Neuronal stem cell (in vitro differentiated cells): Measurements from ENCODE around the gene CHADL.
"Not testable (repeated sequence)": the region's sequence is repeated elsewhere in the genome, so short reads cannot be mapped to it uniquely, and the experiment has no call there.

Source experiments
- DNase-seq: peaks from one replicate; pipeline ENCODE4 v3.0.0-alpha.2; 2013; ENCODE audit warnings: low spot score
- H2AFZ ChIP-seq: one replicate; pipeline ENCODE4 v1.6.1; 2013; ENCODE audit warnings: mild to moderate bottlenecking, low read length, inconsistent platforms
- H2AK5ac ChIP-seq: 2 replicates; pipeline ENCODE4 v1.6.1; 2013; ENCODE audit warnings: low read depth, mild to moderate bottlenecking, inconsistent platforms, low read length, moderate library complexity, mixed read lengths
- H2BK120ac ChIP-seq: 2 replicates; pipeline ENCODE4 v1.6.1; 2013; ENCODE audit warnings: low read depth, mild to moderate bottlenecking, inconsistent platforms, low read length, moderate library complexity, mixed read lengths
- H2BK12ac ChIP-seq: one replicate; pipeline ENCODE4 v1.6.1; 2013; ENCODE audit warnings: low read length, inconsistent platforms
- H2BK15ac ChIP-seq: 2 replicates; pipeline ENCODE4 v1.6.1; 2013; ENCODE audit warnings: mild to moderate bottlenecking, low read length, inconsistent platforms, mixed read lengths
- H2BK5ac ChIP-seq: one replicate; pipeline ENCODE4 v1.6.1; 2013; ENCODE audit warnings: inconsistent platforms, mild to moderate bottlenecking, low read length, moderate library complexity
- H3K14ac ChIP-seq: one replicate; pipeline ENCODE4 v1.6.1; 2013; ENCODE audit warnings: low read length, inconsistent platforms
- H3K18ac ChIP-seq: 2 replicates; pipeline ENCODE4 v1.6.1; 2013; ENCODE audit warnings: low read length, inconsistent platforms
- H3K23ac ChIP-seq: 2 replicates; pipeline ENCODE4 v1.6.1; 2013; ENCODE audit warnings: low read depth, mild to moderate bottlenecking, mixed read lengths, low read length, inconsistent platforms; ENCODE audit not compliant: poor library complexity
- H3K27ac ChIP-seq: replicated peaks from 3 replicates; pipeline ENCODE4 v1.5.1; 2013; ENCODE audit warnings: low read length, inconsistent platforms
- H3K27me3 ChIP-seq, 3 experiments: 2 replicates each; pipeline ENCODE4 v1.6.1; 2013; ENCODE audit warnings: low read length in 3 of 3, mild to moderate bottlenecking in 2 of 3, inconsistent platforms in 1 of 3, low read depth in 1 of 3, mixed read lengths in 1 of 3, moderate library complexity in 1 of 3; ENCODE audit not compliant: control insufficient read depth in 3 of 3, insufficient read depth in 3 of 3
- H3K36me3 ChIP-seq, 2 donors: replicated peaks in 1 of 2; 2 replicates each; pipeline ENCODE4 v1.6.1; 2013; ENCODE audit warnings: low read length in 2 of 2; ENCODE audit not compliant: control insufficient read depth in 2 of 2, insufficient read depth in 2 of 2
- H3K4ac ChIP-seq: 2 replicates; pipeline ENCODE4 v1.6.1; 2013; ENCODE audit warnings: inconsistent platforms, mild to moderate bottlenecking, low read length, moderate library complexity
- H3K4me1 ChIP-seq, 2 donors: 1 replicate in 1 of 2; 2 replicates in 1 of 2; pipeline ENCODE4 v1.6.1; 2013; ENCODE audit warnings: low read length in 2 of 2, low read depth in 1 of 2; ENCODE audit not compliant: control insufficient read depth in 2 of 2, insufficient read depth in 1 of 2
- H3K4me2 ChIP-seq: one replicate; pipeline ENCODE4 v1.6.1; 2013; ENCODE audit warnings: mild to moderate bottlenecking, low read length, inconsistent platforms; ENCODE audit not compliant: insufficient read depth, poor library complexity, severe bottlenecking
- H3K4me3 ChIP-seq, 2 donors: 2 replicates each; pipeline ENCODE4 v1.5.1; 2013; ENCODE audit warnings: low read length in 2 of 2, mild to moderate bottlenecking in 2 of 2, inconsistent platforms in 1 of 2, moderate library complexity in 1 of 2
- H3K79me1 ChIP-seq: one replicate; pipeline ENCODE4 v1.6.1; 2013; ENCODE audit warnings: low read depth, mild to moderate bottlenecking, inconsistent platforms, low read length, moderate library complexity
- H3K9ac ChIP-seq: one replicate; pipeline ENCODE4 v1.6.1; 2013; ENCODE audit warnings: mild to moderate bottlenecking, low read depth, low read length, inconsistent platforms; ENCODE audit not compliant: poor library complexity
- H3K9me3 ChIP-seq, 2 donors: replicated peaks in 1 of 2; 2 replicates each; pipeline versions ENCODE3 to v1.6.1; 2013; ENCODE audit warnings: low read length in 2 of 2, mild to moderate bottlenecking in 2 of 2, inconsistent platforms in 1 of 2, low read depth in 1 of 2, mixed read lengths in 1 of 2, moderate library complexity in 1 of 2; ENCODE audit not compliant: control insufficient read depth in 2 of 2, insufficient read depth in 1 of 2
- H4K8ac ChIP-seq: one replicate; pipeline ENCODE4 v1.6.1; 2013; ENCODE audit warnings: low read depth, mild to moderate bottlenecking, inconsistent platforms, low read length, moderate library complexity
- H4K91ac ChIP-seq: one replicate; pipeline ENCODE4 v1.6.1; 2013; ENCODE audit warnings: low read length, low read depth, mild to moderate bottlenecking, inconsistent platforms; ENCODE audit not compliant: poor library complexity
- whole genome bisulfite sequencing, 2 donors: extraction: QIAGEN DNeasy Blood & Tissue Kit; methylation state at CpG; one replicate each; pipeline ENCODE4 v1.1.7; 2013; ENCODE audit warnings: missing lambda C conversion rate in 2 of 2, mixed read lengths in 1 of 2; ENCODE audit not compliant: insufficient read length in 2 of 2, insufficient replicate concordance in 1 of 2; ENCODE audit errors: extremely low coverage in 2 of 2; 5-methylcytosine and 5-hydroxymethylcytosine counted together
- small RNA-seq: library from polyadenylated mRNA; stranded (forward); fragments of <200 nt; extraction: miRNeasy Mini kit (QIAGEN cat#:217004); gene quantifications from one replicate; pipeline ENCODE3, GENCODE V24; 2013; ENCODE audit not compliant: insufficient read depth

CHADL gene

GRCh38 chr22:41180926-41181325 is 59.8 kb downstream of the CHADL start:
- H2BK120ac ChIP-seq = no peak overlapping the region
- H3K9ac ChIP-seq = no peak overlapping the region
- no peak overlapping the region for H3K4me2 ChIP-seq
- no peak overlapping the region for H3K14ac ChIP-seq
- H3K23ac ChIP-seq = no peak overlapping the region
- peaks cover 0 to 2% of the 10 kb centered on the region in 2 donors for H3K9me3 ChIP-seq
- peaks cover 28 to 57% of the 10 kb centered on the region in 2 donors for H3K36me3 ChIP-seq
- H2BK5ac ChIP-seq = no peak overlapping the region
- no peak overlapping the region for H3K4me3 ChIP-seq
- peaks cover 8% of the 10 kb centered on the region for H3K79me1 ChIP-seq
- H3K27ac ChIP-seq = no peak overlapping the region
- H3K18ac ChIP-seq = no peak overlapping the region
- no peaks in the 10 kb centered on the region for H3K27me3 ChIP-seq
- no CpG with 5 or more reads among the region's 3 CpGs for WGBS, 2 donors
- H2BK15ac ChIP-seq = no peak overlapping the region
- DNase-seq = no peak
- H4K91ac ChIP-seq = no peak overlapping the region
- H2AK5ac ChIP-seq = no peak overlapping the region
- no peak overlapping the region for H4K8ac ChIP-seq
- H2AFZ ChIP-seq = no peak overlapping the region
- no peak overlapping the region for H3K4ac ChIP-seq
- no peak overlapping the region for H2BK12ac ChIP-seq
- no peaks in the 10 kb centered on the region for H3K4me1 ChIP-seq

- H3K4ac ChIP-seq, H3K23ac ChIP-seq, H3K4me2 ChIP-seq, H3K79me1 ChIP-seq, H2BK120ac ChIP-seq, H3K4me3 ChIP-seq, H2BK12ac ChIP-seq, H3K18ac ChIP-seq, H2AK5ac ChIP-seq, H3K14ac ChIP-seq, H2AFZ ChIP-seq, DNase-seq, H3K9me3 ChIP-seq, H4K91ac ChIP-seq, H3K27me3 ChIP-seq, H4K8ac ChIP-seq, H3K4me1 ChIP-seq, H3K9ac ChIP-seq, H2BK15ac ChIP-seq, H2BK5ac ChIP-seq, H3K27ac ChIP-seq: not testable (repeated sequence)
- peaks cover 32 to 63% of the 10 kb centered on the region in 2 donors for H3K36me3 ChIP-seq
- no CpG with 5 or more reads among the region's 6 CpGs for WGBS, 2 donors
These were observed 60.4 kb downstream of the CHADL start for GRCh38 chr22:41180362-41180761.

Small RNAs within 50 kb of the gene (small RNA-seq; reads per million reads assigned to genes)
- 3.5 reads per million for gene MIR6889
